AG04449 (cell line): ENCODE data around the gene MAN1C1.

Experiments
- CTCF ChIA-PET: fragments of 350-600 bp; formaldehyde crosslinking; extraction: SDS; loops from one replicate; lab custom pipeline; 2021; ENCODE audit warnings: antibody characterized with exemption; lab: Yijun Ruan, JAX
- POLR2A ChIA-PET: fragments of 400-600, 350-600 bp; formaldehyde crosslinking; extraction: SDS; loops from one replicate; lab custom pipeline; 2020; ENCODE audit warnings: antibody characterized with exemption, inconsistent platforms; lab: Yijun Ruan, JAX
- DNase-seq: peaks from one replicate; pipeline ENCODE4 v3.0.0-alpha.2; 2010; ENCODE audit warnings: low read depth, low spot score
- H3K4me3 ChIP-seq: 2 replicates; pipeline ENCODE4 v1.5.1; 2011; ENCODE audit warnings: low read depth, mild to moderate bottlenecking, control low read depth, low read length
- TF ChIP-seq, protein P1 (sequence below): IDR thresholded peaks from one replicate; pipeline ENCODE4 v1.5.1; 2011; ENCODE audit warnings: mild to moderate bottlenecking, moderate library complexity, low read length, control low read depth, inconsistent platforms; ENCODE audit not compliant: insufficient read depth; ENCODE audit errors: missing control alignments

The MAN1C1 gene

DNA sequence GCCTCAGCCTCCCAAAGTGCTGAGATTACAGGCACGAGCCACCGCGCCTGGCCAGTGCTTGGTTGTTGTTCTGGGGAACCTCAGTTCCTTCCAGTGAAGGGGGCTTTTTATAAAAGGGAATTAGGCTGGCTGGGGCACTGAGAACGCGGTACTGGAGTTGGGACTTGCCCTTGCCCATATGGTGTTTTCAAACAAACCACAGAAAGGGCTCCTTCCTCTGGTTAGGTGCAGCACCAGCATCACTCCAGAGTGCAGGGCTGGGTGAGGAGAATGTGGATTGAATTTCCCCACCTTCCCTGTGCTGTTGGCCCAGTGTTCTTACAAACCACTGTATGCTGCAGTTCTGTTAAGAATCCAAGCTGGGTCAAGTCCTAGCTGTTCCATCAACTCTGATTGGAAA is 5.3 kb downstream of the MAN1C1 start:
- ChIA-PET POLR2A (interaction anchor here (0.6 kb wide), 1 partner anchor 84 kb away, joined by 3 read pairs; no protein-coding TSS in a partner anchor), CTCF (interaction anchor here (1.1 to 2.3 kb wide), 3 partner anchors 12 to 175 kb away, joined by 3 to 10 read pairs (median 5); no protein-coding TSS in a partner anchor)
- no peak overlapping the region for H3K4me3 ChIP-seq
- TF ChIP-seq, protein P1, sequence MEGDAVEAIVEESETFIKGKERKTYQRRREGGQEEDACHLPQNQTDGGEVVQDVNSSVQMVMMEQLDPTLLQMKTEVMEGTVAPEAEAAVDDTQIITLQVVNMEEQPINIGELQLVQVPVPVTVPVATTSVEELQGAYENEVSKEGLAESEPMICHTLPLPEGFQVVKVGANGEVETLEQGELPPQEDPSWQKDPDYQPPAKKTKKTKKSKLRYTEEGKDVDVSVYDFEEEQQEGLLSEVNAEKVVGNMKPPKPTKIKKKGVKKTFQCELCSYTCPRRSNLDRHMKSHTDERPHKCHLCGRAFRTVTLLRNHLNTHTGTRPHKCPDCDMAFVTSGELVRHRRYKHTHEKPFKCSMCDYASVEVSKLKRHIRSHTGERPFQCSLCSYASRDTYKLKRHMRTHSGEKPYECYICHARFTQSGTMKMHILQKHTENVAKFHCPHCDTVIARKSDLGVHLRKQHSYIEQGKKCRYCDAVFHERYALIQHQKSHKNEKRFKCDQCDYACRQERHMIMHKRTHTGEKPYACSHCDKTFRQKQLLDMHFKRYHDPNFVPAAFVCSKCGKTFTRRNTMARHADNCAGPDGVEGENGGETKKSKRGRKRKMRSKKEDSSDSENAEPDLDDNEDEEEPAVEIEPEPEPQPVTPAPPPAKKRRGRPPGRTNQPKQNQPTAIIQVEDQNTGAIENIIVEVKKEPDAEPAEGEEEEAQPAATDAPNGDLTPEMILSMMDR, result no peak
- DNase-seq, result no peak

DNA sequence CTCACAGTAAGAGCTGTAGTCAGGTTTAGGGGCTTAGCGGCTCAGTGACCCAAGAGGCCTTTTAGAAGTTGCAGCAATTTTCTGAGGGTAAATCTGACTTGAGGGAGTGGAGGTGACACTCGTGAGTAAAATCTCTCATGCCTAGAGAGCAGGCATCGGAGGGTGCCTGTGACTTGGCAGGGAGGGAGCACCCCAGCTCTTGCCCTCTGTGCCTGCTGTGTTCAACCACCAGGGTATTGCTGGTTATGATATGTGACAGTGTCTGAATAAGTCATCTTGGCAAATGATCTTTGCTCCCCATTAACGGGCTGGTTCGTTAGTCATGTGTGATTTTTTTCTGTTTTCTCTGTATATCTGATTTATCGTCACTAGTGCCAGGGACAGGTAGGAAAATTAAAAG is 5.9 kb downstream of the MAN1C1 start:
- TF ChIP-seq, protein P1, result no peak
- ChIA-PET CTCF (interaction anchor here (1.1 to 1.9 kb wide), 3 partner anchors 10 to 175 kb away, joined by 3 to 5 read pairs (median 4); no protein-coding TSS in a partner anchor), POLR2A (interaction anchor here (0.6 kb wide), 1 partner anchor 85 kb away, joined by 3 read pairs; no protein-coding TSS in a partner anchor)
- DNase-seq, result no peak
- no peak overlapping the region for H3K4me3 ChIP-seq

DNA sequence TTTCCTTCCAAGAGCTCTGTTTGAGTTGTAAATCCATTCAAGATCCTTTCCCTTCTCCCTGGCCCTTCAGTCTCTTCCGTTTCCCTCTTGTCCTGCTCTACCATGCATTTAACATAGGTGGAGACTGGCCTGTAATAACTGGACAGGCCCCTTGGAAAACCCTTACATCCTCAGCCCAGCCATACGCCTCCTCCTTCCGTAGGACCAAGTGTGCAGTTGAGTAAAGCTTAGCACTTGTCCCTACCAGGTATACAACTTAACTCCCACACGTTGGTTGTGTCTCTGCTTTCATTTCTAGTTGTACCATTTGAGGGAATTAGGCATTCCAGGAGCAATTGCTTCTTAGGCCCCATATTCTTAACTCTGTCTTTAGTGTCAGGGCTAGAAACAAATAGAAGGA is 6.4 kb downstream of the MAN1C1 start:
- H3K4me3 ChIP-seq, result no peak overlapping the region
- POLR2A ChIA-PET, result no interaction called here
- CTCF ChIA-PET, result interaction anchor here (0.6 to 3.1 kb wide), 5 partner anchors 9 to 174 kb away, joined by 3 to 15 read pairs (median 4); no protein-coding TSS in a partner anchor
- TF ChIP-seq, protein P1, result no peak
- DNase-seq, result no peak

DNA sequence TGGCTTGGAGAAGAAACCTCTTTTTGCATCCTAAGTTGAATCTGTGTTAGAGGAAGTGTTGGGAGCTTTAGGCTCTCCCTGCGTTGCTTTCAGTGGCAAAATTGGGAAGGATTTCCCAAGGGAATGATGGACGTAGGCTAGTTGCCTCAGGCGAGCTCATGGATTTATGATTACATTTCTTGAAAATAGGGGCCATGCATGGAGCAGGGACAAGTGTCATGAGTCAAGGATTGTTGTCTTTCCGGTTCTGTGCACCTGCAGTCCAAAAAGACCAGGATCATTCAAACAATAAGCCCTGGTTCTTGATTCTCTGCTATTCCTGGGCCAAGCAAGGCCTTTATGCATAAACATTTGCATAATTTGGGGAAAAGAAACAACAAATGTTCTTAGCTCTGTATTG is 7.1 kb downstream of the MAN1C1 start:
- DNase-seq, result no peak
- TF ChIP-seq, protein P1, result no peak
- no peak overlapping the region for H3K4me3 ChIP-seq
- CTCF ChIA-PET, result interaction anchor here (0.6 to 3.1 kb wide), 5 partner anchors 9 to 174 kb away, joined by 3 to 15 read pairs (median 4); no protein-coding TSS in a partner anchor
- POLR2A ChIA-PET, result no interaction called here

DNA sequence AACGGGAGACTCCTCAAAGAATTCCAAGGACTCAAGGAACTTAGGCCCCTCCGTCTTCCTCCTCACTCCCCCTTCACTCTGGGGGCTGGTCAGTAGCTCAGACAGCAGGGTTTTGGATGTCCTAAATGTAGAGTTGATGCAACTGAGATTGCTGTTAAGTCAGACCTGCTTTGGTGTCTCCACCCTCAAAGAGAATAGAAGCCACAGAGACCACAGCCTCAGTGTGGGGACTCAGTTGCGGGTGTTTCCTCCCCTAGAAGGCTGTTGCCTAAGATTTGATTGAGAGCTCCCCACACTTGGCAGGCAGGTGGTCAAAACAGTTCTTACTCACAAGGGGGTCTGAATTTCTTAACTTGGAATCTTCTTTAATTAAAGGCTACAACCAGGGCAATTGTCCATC is 7.6 kb downstream of the MAN1C1 start:
- ChIA-PET POLR2A (no interaction called here), CTCF (interaction anchor here (0.6 to 3.1 kb wide), 5 partner anchors 8 to 1165 kb away, joined by 3 to 15 read pairs (median 3); no protein-coding TSS in a partner anchor)
- TF ChIP-seq, protein P1, result no peak
- DNase-seq, result no peak
- H3K4me3 ChIP-seq, result no peak overlapping the region

DNA sequence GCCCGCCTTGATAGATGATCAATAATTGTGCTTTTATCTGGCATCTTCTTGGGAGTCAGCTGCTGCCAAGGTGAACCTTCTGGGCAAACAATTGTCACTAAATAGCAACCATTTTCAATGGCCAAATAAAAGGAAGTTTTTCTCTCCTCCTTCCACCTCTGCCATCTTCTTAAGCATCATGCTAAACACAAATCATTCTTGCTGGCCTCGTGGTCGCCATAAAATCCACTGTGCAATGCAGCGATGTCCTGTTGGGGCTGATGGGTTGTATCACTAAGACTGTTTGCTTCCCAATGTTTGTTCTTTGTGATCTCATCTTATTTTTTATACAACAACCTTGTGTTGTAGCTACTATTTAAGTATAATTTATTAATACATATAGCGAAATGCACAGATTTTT is 8.0 kb downstream of the MAN1C1 start:
- no peak overlapping the region for H3K4me3 ChIP-seq
- no peak for DNase-seq
- POLR2A ChIA-PET, result no interaction called here
- CTCF ChIA-PET, result interaction anchor here (0.6 to 3.1 kb wide), 3 partner anchors 15 to 1164 kb away, joined by 3 to 15 read pairs (median 3); no protein-coding TSS in a partner anchor
- TF ChIP-seq, protein P1, result no peak
